Endothelial cell (in vitro differentiated cells): Measurements from ENCODE around the gene ZNF350. TPM values are rescaled to one million over a fixed set of nuclear protein-coding genes. Genes with fewer than 3 reads are reported as not detected.
"Not testable (repeated sequence)": the region's sequence is repeated elsewhere in the genome, so short reads cannot be mapped to it uniquely, and the experiment has no call there.

Experiments used
- DNase-seq: peaks from one replicate; pipeline ENCODE4 v3.0.0; 2021; ENCODE audit warnings: low spot score
- H3K27ac Mint-ChIP-seq: one replicate; pipeline ENCODE4 v1.8.0; 2021; ENCODE audit warnings: mixed read lengths, inconsistent platforms; ENCODE audit not compliant: unreplicated experiment
- H3K27me3 Mint-ChIP-seq: one replicate; pipeline ENCODE4 v1.8.0; 2021; ENCODE audit warnings: mild to moderate bottlenecking, moderate library complexity, mixed read lengths, inconsistent platforms; ENCODE audit not compliant: unreplicated experiment
- H3K36me3 Mint-ChIP-seq: one replicate; pipeline ENCODE4 v1.8.0; 2021; ENCODE audit warnings: mild to moderate bottlenecking, low read depth, mixed read lengths, inconsistent platforms; ENCODE audit not compliant: unreplicated experiment
- H3K4me1 Mint-ChIP-seq: one replicate; pipeline ENCODE4 v1.8.0; 2021; ENCODE audit warnings: mild to moderate bottlenecking, mixed read lengths, inconsistent platforms; ENCODE audit not compliant: unreplicated experiment
- H3K4me3 Mint-ChIP-seq: one replicate; pipeline ENCODE4 v1.8.0; 2021; ENCODE audit warnings: mild to moderate bottlenecking, mixed read lengths, inconsistent platforms; ENCODE audit not compliant: unreplicated experiment
- H3K9me3 Mint-ChIP-seq: one replicate; pipeline ENCODE4 v1.8.0; 2021; ENCODE audit warnings: mixed read lengths, inconsistent platforms; ENCODE audit not compliant: unreplicated experiment
- total RNA-seq: library from RNA; stranded (reverse); fragmentation: NEBNext Ultra II Directional; extraction: Animal tissue kit (Norgen Biotek cat#: 25700); gene quantifications from one replicate; pipeline ENCODE4 v1.2.1, GENCODE V29; 2021; ENCODE audit not compliant: unreplicated experiment
- TF ChIP-seq, protein P1 (sequence below): fragments of 200-600 bp; sonication (generic); IDR thresholded peaks from one replicate; pipeline ENCODE4 v1.5.0; 2021; ENCODE audit warnings: antibody characterized with exemption; ENCODE audit not compliant: unreplicated experiment

The ZNF350 gene
- total RNA-seq, 1 donor from 2014 or later: 8.9 TPM

DNA sequence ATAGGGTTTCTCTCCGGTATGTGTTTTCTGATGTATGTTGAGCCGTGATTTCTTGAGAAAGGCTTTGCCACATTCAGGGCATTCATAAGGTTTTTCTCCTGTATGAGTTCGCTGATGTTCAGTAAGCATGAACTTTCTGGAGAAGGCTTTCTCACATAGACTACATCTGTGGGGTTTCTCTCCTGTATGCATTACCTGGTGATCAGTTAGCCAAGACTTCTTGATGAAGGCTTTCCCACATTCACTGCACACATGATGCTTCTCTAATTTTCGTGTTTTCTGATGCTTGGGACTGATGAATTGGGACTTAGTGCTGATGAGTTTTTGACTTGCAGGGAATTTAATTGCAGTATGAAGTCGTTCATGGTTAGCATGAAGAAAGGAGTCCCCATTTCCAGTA, 21.1 kb downstream of the ZNF350 start:
- peaks cover 78% of the 10 kb centered on the region for H3K36me3 Mint-ChIP-seq
- peaks cover 7% of the 10 kb centered on the region for H3K4me1 Mint-ChIP-seq
- no peaks in the 10 kb centered on the region for H3K27me3 Mint-ChIP-seq
- peak overlapping the region; percentile 61 for H3K4me3 Mint-ChIP-seq
- peaks cover 26% of the 10 kb centered on the region for H3K9me3 Mint-ChIP-seq
- TF ChIP-seq, protein P1, sequence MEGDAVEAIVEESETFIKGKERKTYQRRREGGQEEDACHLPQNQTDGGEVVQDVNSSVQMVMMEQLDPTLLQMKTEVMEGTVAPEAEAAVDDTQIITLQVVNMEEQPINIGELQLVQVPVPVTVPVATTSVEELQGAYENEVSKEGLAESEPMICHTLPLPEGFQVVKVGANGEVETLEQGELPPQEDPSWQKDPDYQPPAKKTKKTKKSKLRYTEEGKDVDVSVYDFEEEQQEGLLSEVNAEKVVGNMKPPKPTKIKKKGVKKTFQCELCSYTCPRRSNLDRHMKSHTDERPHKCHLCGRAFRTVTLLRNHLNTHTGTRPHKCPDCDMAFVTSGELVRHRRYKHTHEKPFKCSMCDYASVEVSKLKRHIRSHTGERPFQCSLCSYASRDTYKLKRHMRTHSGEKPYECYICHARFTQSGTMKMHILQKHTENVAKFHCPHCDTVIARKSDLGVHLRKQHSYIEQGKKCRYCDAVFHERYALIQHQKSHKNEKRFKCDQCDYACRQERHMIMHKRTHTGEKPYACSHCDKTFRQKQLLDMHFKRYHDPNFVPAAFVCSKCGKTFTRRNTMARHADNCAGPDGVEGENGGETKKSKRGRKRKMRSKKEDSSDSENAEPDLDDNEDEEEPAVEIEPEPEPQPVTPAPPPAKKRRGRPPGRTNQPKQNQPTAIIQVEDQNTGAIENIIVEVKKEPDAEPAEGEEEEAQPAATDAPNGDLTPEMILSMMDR: no peak
- no peak for DNase-seq
- no peak overlapping the region for H3K27ac Mint-ChIP-seq

- H3K27me3 Mint-ChIP-seq, DNase-seq, H3K4me3 Mint-ChIP-seq: not testable (repeated sequence)
- peaks cover 17% of the 10 kb centered on the region for H3K9me3 Mint-ChIP-seq
- H3K36me3 Mint-ChIP-seq: peaks cover 51% of the 10 kb centered on the region
- H3K27ac Mint-ChIP-seq: peak overlapping the region; percentile 38
- peaks cover 16% of the 10 kb centered on the region for H3K4me1 Mint-ChIP-seq
These were observed 25.9 kb downstream of the ZNF350 start for GRCh38 chr19:51960621-51961233.

GRCh38 chr19:51959791-51960190, 26.8 kb downstream of the ZNF350 start:
- no peak overlapping the region for H3K27ac Mint-ChIP-seq
- no peaks in the 10 kb centered on the region for H3K27me3 Mint-ChIP-seq
- TF ChIP-seq, protein P1: no peak
- peaks cover 16% of the 10 kb centered on the region for H3K4me1 Mint-ChIP-seq
- H3K9me3 Mint-ChIP-seq: peaks cover 12% of the 10 kb centered on the region
- peaks cover 46% of the 10 kb centered on the region for H3K36me3 Mint-ChIP-seq
- DNase-seq: no peak
- no peak overlapping the region for H3K4me3 Mint-ChIP-seq

GRCh38 chr19:51957846-51958245, 28.8 kb downstream of the ZNF350 start:
- not testable (repeated sequence) for H3K27me3 Mint-ChIP-seq, H3K27ac Mint-ChIP-seq, H3K4me3 Mint-ChIP-seq, DNase-seq
- Mint-ChIP-seq H3K9me3 (peaks cover 17% of the 10 kb centered on the region), H3K36me3 (peaks cover 36% of the 10 kb centered on the region), H3K4me1 (peaks cover 16% of the 10 kb centered on the region)

- H3K36me3 Mint-ChIP-seq: peaks cover 63% of the 10 kb centered on the region
These were observed 37.7 kb downstream of the ZNF350 start for GRCh38 chr19:51948975-51949374.

GRCh38 chr19:51946602-51947001, 40.0 kb downstream of the ZNF350 start:
- H3K27me3 Mint-ChIP-seq: peaks cover 7% of the 10 kb centered on the region
- DNase-seq: no peak
- H3K4me3 Mint-ChIP-seq: no peak overlapping the region
- peaks cover 78% of the 10 kb centered on the region for H3K36me3 Mint-ChIP-seq
- H3K4me1 Mint-ChIP-seq: no peaks in the 10 kb centered on the region
- TF ChIP-seq, protein P1: no peak
- no peak overlapping the region for H3K27ac Mint-ChIP-seq
- peaks cover 59% of the 10 kb centered on the region for H3K9me3 Mint-ChIP-seq

More at GRCh38 chr19:51948975-51949374, 37.7 kb downstream of the ZNF350 start:
- H3K4me1 Mint-ChIP-seq: no peaks in the 10 kb centered on the region
- peak overlapping the region; percentile 26 for H3K4me3 Mint-ChIP-seq
- no peak for DNase-seq
- peaks cover 3% of the 10 kb centered on the region for H3K27me3 Mint-ChIP-seq
- H3K9me3 Mint-ChIP-seq: peaks cover 49% of the 10 kb centered on the region
- TF ChIP-seq, protein P1: no peak
- H3K27ac Mint-ChIP-seq: no peak overlapping the region
